GM21367 (cell line): ENCODE measurements around the gene ENPP3.
"Not testable (repeated sequence)": the region's sequence is repeated elsewhere in the genome, so short reads cannot be mapped to it uniquely, and the experiment has no call there.

ENCODE experiments used
- ATAC-seq: cut with Tn5 transposase; IDR thresholded peaks from one replicate; pipeline ENCODE4 v1.9.1; 2021; ENCODE audit not compliant: unreplicated experiment

The ENPP3 gene

DNA sequence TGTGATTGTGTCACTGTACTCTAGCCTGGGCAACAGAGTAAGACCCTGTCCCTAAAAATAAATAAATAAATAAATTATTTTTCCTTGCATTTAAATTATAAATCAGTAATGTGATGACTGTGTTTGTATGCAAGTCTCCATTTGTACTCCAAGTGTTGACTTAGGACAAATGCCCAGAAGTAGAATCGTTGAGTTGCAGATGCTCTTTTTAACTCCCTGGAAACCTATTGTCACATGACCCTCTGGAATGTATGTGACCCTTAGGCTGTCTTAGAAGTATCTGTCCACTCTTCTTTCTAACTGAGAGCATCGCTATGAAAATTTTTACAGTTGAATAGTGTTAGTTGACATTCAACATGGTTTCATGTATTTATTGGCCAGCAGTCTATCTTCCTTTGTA is 45.3 kb downstream of the ENPP3 start:
- no peak for ATAC-seq

- ATAC-seq = peak; percentile 68
Measured at GRCh38 chr6:131683479-131683878, 46.4 kb downstream of the ENPP3 start.

- ATAC-seq = peak; percentile 56
Measured at GRCh38 chr6:131685266-131685780, 48.2 kb downstream of the ENPP3 start.

DNA sequence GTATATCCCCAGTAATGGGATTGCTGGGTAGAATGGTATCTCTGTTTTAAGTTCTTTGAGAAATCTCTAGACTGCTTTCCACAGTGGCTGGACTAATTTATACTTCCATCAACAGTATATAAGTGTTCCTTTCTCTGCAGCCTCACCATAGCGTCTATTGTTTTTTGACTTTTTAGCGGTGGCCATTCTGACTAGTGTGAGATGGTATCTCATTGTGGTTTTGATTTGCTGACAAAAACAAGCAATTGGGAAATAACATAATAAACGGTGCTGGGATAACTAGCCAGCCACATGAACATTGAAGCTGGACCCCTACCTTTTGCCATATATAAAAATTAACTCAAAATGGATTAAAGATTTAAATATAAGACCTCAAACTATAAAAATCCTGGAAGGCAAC is 49.9 kb downstream of the ENPP3 start:
- ATAC-seq = no peak

DNA sequence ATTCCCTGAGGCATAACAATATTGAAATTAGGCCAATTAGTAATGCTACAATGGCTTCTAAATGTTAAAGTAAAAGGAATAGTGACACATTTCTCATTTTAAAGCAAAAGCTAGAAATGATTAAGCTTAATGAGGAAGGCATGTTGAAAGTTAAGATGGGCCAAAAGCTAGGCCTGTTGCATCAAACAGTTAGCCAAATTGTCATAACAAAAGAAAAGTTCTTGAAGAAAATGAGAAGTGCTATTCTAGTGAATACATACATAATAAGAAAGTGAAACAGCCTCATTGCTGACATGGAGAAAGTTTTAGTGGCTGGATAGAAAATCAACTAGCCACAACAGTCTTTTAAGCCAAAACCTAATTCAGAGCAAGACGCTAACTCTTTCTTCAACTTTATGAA is 51.2 kb downstream of the ENPP3 start:
- ATAC-seq = peak; percentile 56

- no peak for ATAC-seq
Measured at GRCh38 chr6:131692031-131692430, 54.9 kb downstream of the ENPP3 start.

- no peak for ATAC-seq
Measured at GRCh38 chr6:131692589-131692988, 55.5 kb downstream of the ENPP3 start.

DNA sequence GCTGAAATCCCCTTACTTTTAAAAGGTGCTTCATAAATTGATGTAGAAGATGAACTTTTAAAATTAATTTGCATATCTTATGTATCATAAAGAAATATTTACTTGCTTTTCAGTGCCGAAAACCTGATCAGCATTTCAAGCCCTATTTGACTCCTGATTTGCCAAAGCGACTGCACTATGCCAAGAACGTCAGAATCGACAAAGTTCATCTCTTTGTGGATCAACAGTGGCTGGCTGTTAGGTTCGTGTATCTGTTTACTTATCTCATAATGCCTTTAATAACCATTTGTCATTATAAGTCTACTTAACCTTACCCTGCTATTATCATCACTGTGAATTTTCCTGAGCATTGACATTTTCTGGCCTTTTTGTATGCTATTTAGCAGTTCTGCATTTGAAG is 56.3 kb downstream of the ENPP3 start:
- no peak for ATAC-seq

DNA sequence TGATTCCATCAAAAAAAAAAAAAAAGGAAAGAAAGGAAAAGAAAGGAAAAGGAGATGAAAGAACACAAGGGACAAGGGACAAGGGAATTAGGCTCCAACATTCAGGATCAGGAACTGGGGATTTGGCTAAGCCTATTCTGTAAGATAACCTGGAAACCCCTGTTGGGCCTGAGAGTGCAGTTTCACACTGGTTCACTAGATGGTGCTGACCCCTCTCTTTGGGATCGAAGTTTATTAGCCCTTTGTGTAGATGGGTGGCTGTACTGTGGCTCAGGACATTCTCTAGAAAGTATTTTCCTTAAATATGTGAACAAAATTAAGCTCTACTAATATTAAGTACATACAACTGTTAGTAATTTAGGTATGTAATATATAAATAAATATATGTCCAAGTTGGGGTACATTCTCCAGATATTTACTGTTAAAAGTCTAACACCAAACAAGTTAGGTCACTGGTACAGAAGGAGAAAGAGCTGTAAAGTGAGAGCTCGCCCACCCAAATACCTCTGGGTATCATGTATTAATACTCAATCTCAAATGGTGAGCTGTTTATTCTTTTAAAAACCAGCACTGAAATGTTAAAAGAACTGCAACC is 57.8 kb downstream of the ENPP3 start:
- ATAC-seq = peak; percentile 92

- ATAC-seq = no peak
Measured at GRCh38 chr6:131696956-131697355, 59.9 kb downstream of the ENPP3 start.

DNA sequence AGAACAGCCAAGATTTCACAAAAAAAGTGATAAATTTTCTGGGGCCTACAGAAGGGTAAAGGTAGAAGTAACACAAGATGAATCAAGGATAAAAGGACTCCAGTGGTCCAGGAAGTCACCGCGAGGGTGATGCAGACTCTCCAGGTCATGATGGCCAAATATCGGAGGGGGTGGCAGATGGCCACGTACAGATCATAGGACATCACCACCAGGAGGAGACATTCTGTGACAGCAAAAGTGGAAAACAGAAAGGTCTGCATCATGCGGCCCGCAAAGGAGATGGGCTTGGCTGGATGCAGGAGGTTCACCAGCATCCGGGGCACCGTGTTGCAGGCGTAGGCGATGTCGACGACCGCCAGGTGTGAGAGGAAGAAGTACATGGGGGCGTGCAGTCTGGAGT is 63.7 kb downstream of the ENPP3 start:
- not testable (repeated sequence) for ATAC-seq

DNA sequence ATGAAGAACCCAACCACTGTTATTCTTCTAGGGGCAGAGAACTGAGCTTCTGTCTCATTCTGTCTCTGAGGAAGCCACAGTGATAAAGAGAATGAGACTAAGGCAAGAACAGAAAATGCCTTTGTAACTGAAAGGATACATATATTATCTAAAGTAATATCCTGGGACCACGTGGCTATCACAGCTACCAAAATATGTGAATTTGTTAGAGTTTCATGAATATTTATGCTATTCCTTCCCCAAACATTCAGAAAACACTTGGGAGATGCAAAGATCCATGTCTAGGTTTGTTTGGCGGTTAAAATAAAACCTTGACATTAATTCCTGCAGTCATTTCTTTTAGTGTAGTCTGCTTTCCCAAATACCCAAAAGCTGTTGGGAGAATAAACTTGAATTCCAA is 66.8 kb downstream of the ENPP3 start:
- ATAC-seq = not testable (repeated sequence)

GRCh38 chr6:131710917-131711316 is 73.8 kb downstream of the ENPP3 start, which contains the start of gene CTAGE9:
Gene CTAGE9, minus strand, starts transcription at chr6:131711017. Its CDS starts 0 bp downstream, at chr6:131711017.
- ATAC-seq = not testable (repeated sequence)

GRCh38 chr6:131715567-131715966 is 78.5 kb downstream of the ENPP3 start:
- not testable (repeated sequence) for ATAC-seq

DNA sequence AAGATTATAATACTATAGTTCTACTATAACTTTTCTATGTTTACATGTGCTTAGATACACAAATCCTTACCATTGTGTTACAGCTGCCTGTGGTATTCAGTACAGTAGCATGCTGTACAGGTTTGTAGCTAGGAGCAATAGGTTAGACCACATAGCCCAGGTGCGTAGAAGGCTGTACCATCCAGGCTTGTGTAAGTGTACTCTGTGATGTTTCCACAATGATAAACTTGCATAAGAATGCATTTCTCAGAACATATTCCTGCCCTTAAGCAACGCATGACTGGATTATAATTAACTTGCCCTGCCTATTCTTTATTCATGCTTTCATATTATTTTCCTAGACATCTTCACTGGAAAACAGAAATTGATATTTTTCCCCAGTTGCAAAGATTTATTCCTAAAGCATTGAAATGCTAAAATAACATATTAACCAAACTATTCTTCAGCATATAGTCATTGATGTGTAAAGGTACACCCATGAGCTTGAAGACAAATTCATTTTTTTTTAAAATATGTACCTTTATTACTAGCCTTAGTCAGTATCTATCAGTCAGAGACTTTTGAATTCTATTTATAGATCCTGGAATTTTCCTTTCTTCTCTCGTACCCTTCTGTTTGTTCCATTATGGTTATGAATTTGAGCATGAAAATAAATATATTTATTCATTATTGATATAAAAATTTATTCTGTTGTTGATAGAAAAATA is 80.9 kb downstream of the ENPP3 start:
- ATAC-seq = no peak

- ATAC-seq = no peak
Measured at GRCh38 chr6:131721161-131721560, 84.1 kb downstream of the ENPP3 start.

- ATAC-seq = no peak
Measured at GRCh38 chr6:131724114-131724513, 87.0 kb downstream of the ENPP3 start.

- ATAC-seq = no peak
Measured at GRCh38 chr6:131727467-131727866, 90.4 kb downstream of the ENPP3 start.

DNA sequence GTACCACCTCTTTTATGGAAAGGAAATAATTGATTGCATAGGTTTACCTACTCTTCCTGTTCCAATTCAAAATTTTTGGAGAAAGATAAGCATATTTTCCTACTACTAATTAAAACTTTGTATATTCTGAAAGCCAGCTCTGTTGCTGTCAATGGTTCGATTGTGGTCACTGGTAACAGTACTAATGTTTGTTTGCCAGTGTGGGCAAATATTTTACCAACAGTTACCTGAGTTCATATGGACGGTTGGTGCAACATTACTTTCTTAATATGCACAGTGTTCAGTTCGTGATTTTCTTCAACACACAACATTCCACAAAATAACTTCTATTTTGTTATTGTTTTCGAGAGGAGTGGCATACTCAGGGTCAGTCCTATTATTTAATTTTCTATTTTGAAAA is 90.8 kb downstream of the ENPP3 start:
- ATAC-seq = no peak

DNA sequence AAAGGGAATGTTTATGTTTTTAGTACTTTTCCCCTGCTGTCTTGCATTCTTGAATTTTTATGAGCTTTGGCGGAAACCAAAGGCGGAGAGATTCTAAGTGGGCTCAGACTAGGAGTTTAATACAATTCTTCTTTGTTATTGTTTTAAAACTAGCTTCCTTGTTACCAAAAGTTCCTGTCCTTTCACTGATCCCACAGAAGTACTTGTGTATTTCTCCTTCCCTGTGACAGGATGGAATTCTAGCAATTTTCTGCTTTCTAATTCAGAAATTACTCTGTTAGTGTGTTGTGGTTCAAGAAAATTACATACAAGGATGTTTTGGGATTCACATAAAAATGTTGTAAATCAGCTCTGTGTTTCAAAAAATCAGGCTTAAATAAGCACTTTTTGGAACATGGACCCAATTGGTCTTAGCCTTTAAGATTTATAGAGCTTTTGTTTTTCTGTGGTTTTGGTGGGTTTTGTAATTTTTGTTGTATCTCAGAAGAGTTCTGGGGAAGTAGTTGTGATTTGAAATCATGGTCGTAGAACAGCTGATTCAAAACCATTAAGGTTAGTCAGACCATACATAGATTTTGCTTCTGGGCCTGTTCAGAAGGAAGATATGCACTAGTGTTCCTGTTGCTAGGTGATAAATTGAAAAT is 91.3 kb downstream of the ENPP3 start:
- ATAC-seq = no peak

- ATAC-seq = no peak
Measured at GRCh38 chr6:131729550-131729949, 92.4 kb downstream of the ENPP3 start.

GRCh38 chr6:131730264-131730663 is 93.2 kb downstream of the ENPP3 start:
- ATAC-seq = no peak
